HCT116 (cell line): Measurements from ENCODE around the gene AGTRAP. TPM values are rescaled to one million over a fixed set of nuclear protein-coding genes. Genes with fewer than 3 reads are reported as not detected.

Experiments
- ATAC-seq: fragments of 200-7000 bp; cut with Tn5 transposase; 2 replicates; pipeline ENCODE4 v1.9.1; 2020; ENCODE audit warnings: mild to moderate bottlenecking, moderate library complexity
- BruUV-seq: library from RNA; stranded (reverse); fragments of 400-500 nt; replicated peaks from 2 replicates; lab custom pipeline; 2021; lab: Mats Ljungman, UMichigan
- CTCF ChIA-PET: fragments of 300-600 bp; sonication (Branson Sonifier 250); formaldehyde crosslinking; loops from one replicate; lab custom pipeline; 2021; ENCODE audit warnings: antibody characterized with exemption; lab: Charles Lee
- POLR2A ChIA-PET: fragments of 300-600, 350-600 bp; sonication (Branson Sonifier 250); formaldehyde crosslinking; loops from one replicate; lab custom pipeline; 2021; ENCODE audit warnings: antibody characterized with exemption; lab: Charles Lee
- RAD21 ChIA-PET, 2 experiments: fragments of 300-600 bp; sonication (Branson Sonifier 250); formaldehyde crosslinking; loops; one replicate each; lab custom pipeline; 2023; ENCODE audit warnings: low total read pairs in 2 of 2; ENCODE audit not compliant: uncharacterized antibody in 2 of 2, unreplicated experiment in 2 of 2, low non-redundant PET in 1 of 2; lab: Charles Lee
- DNase-seq: peaks from one replicate; pipeline ENCODE4 v3.0.0-alpha.2; 2010; ENCODE audit warnings: low read depth, low spot score
- H2AFZ ChIP-seq: fragments of 200-600 bp; shearing (Covaris generic), sonication (generic); 2 replicates; pipeline ENCODE4 v1.6.1; 2017; ENCODE audit warnings: low read depth, mixed run types, mixed read lengths, antibody characterized with exemption, low read length; ENCODE audit not compliant: poor library complexity, severe bottlenecking
- H3K27ac ChIP-seq: 2 replicates; pipeline ENCODE4 v1.5.1; 2012; ENCODE audit warnings: low read depth, low read length
- H3K27me3 ChIP-seq: fragments of 200-600 bp; sonication (generic); 2 replicates; pipeline ENCODE4 v1.6.1; 2016; ENCODE audit warnings: mixed run types, low read length, mixed read lengths; ENCODE audit not compliant: insufficient read depth
- H3K36me3 ChIP-seq, 2 experiments: fragments of 200-500 bp in 1 of 2; fragments of 200-600 bp in 1 of 2; sonication (Bioruptor generic) in 1 of 2; sonication (generic) in 1 of 2; 2 replicates each; pipeline versions ENCODE4 v1.5.1 to v1.6.1; 2014 to 2016; ENCODE audit warnings: low read length in 2 of 2, inconsistent platforms in 1 of 2, mixed read lengths in 1 of 2, mixed run types in 1 of 2; ENCODE audit not compliant: insufficient read depth in 2 of 2, control insufficient read depth in 1 of 2
- H3K4me1 ChIP-seq, 2 experiments: fragments of 200-600 bp in 1 of 2; sonication (generic) in 1 of 2; 2 replicates each; pipeline versions ENCODE4 v1.5.1 to v1.6.1; 2012 to 2017; ENCODE audit warnings: low read length in 2 of 2, inconsistent platforms in 1 of 2, mild to moderate bottlenecking in 1 of 2, mixed read lengths in 1 of 2, mixed run types in 1 of 2, moderate library complexity in 1 of 2; ENCODE audit not compliant: insufficient read depth in 2 of 2, control insufficient read depth in 1 of 2
- H3K4me2 ChIP-seq: fragments of 200-600 bp; sonication (generic); 2 replicates; pipeline ENCODE4 v1.6.1; 2017; ENCODE audit warnings: mixed run types, low read length, mixed read lengths
- H3K4me3 ChIP-seq, 2 experiments: fragments of 200-600 bp in 1 of 2; sonication (generic) in 1 of 2; replicated peaks in 1 of 2; 2 replicates each; pipeline ENCODE4 v1.5.1; 2011 to 2016; ENCODE audit warnings: low read length in 2 of 2, control low read depth in 1 of 2, low read depth in 1 of 2, mild to moderate bottlenecking in 1 of 2, mixed read lengths in 1 of 2, mixed run types in 1 of 2
- H3K79me2 ChIP-seq: fragments of 200-600 bp; sonication (generic); 2 replicates; pipeline ENCODE4 v1.6.1; 2017; ENCODE audit warnings: mild to moderate bottlenecking, mixed run types, low read length, moderate library complexity, mixed read lengths; ENCODE audit not compliant: insufficient read depth
- H3K9ac ChIP-seq: fragments of 200-600 bp; sonication (generic); 2 replicates; pipeline ENCODE4 v1.6.1; 2016; ENCODE audit warnings: low read length, mixed read lengths
- H3K9me2 ChIP-seq: fragments of 200-600 bp; sonication (generic), shearing (Covaris generic); 2 replicates; pipeline ENCODE4 v1.6.1; 2017; ENCODE audit warnings: mixed run types, mild to moderate bottlenecking, moderate library complexity; ENCODE audit not compliant: insufficient read depth
- H3K9me3 ChIP-seq, 2 experiments: fragments of 200-500 bp in 1 of 2; fragments of 200-600 bp in 1 of 2; sonication (Bioruptor generic) in 1 of 2; sonication (generic) in 1 of 2; 2 replicates each; pipeline ENCODE4 v1.6.1; 2014 to 2017; ENCODE audit warnings: low read length in 2 of 2, mixed read lengths in 2 of 2, inconsistent platforms in 1 of 2, low read depth in 1 of 2, mild to moderate bottlenecking in 1 of 2, mixed run types in 1 of 2, moderate library complexity in 1 of 2; ENCODE audit not compliant: control insufficient read depth in 1 of 2, insufficient read depth in 1 of 2
- H4K20me1 ChIP-seq: fragments of 200-600 bp; sonication (generic), shearing (Covaris generic); 2 replicates; pipeline ENCODE4 v1.6.1; 2017; ENCODE audit warnings: mixed run types, mild to moderate bottlenecking, moderate library complexity; ENCODE audit not compliant: insufficient read depth
- ATF3 ChIP-seq: IDR thresholded peaks from 2 replicates; pipeline ENCODE4 v1.6.1; 2012
- CBX3 ChIP-seq: IDR thresholded peaks from 2 replicates; pipeline ENCODE4 v1.6.1; 2012; ENCODE audit warnings: low read depth
- CTCF ChIP-seq, 3 experiments: fragments of 200-600 bp in 1 of 3; sonication (generic) in 1 of 3; IDR thresholded peaks in 2 of 3; conservative IDR thresholded peaks in 1 of 3; 2 replicates each; pipeline ENCODE4 v1.5.1; 2012 to 2017; ENCODE audit warnings: low read depth in 2 of 3, low read length in 2 of 3, antibody characterized with exemption in 1 of 3, borderline replicate concordance in 1 of 3, control low read depth in 1 of 3, mild to moderate bottlenecking in 1 of 3, mixed read lengths in 1 of 3, mixed run types in 1 of 3, moderate library complexity in 1 of 3; ENCODE audit not compliant: insufficient read depth in 1 of 3
- EGR1 ChIP-seq: IDR thresholded peaks from 2 replicates; pipeline ENCODE4 v1.6.1; 2012; ENCODE audit warnings: low read depth
- ELF1 ChIP-seq: IDR thresholded peaks from 2 replicates; pipeline ENCODE4 v1.6.1; 2012; ENCODE audit warnings: low read depth, borderline replicate concordance
- EZH2 ChIP-seq: fragments of 200-600 bp; sonication (generic); IDR thresholded peaks from 2 replicates; pipeline ENCODE4 v1.6.1; 2017; ENCODE audit warnings: antibody characterized with exemption, mixed run types
- EZH2phosphoT487 ChIP-seq: fragments of 200-600 bp; IDR thresholded peaks from 2 replicates; pipeline ENCODE4 v1.6.1; 2018; ENCODE audit warnings: antibody characterized with exemption, borderline replicate concordance
- MAX ChIP-seq: IDR thresholded peaks from 2 replicates; pipeline ENCODE4 v1.6.1; 2012
- POLR2A ChIP-seq: IDR thresholded peaks from 2 replicates; pipeline ENCODE4 v1.7.0; 2011; ENCODE audit warnings: borderline replicate concordance; ENCODE audit not compliant: insufficient read depth, insufficient read length; ENCODE audit errors: extremely low read depth
- POLR2AphosphoS5 ChIP-seq: IDR thresholded peaks from 2 replicates; pipeline ENCODE4 v1.6.1; 2011; ENCODE audit warnings: mild to moderate bottlenecking, low read depth, low read length, moderate library complexity
- REST ChIP-seq: IDR thresholded peaks from 2 replicates; pipeline ENCODE4 v1.6.1; 2012; ENCODE audit warnings: low read depth
- SIN3A ChIP-seq: IDR thresholded peaks from 2 replicates; pipeline ENCODE4 v1.6.1; 2012; ENCODE audit warnings: low read depth
- SP1 ChIP-seq: IDR thresholded peaks from 2 replicates; pipeline ENCODE4 v1.6.1; 2012; ENCODE audit warnings: low read depth
- SRF ChIP-seq: IDR thresholded peaks from 2 replicates; pipeline ENCODE4 v1.6.1; 2012; ENCODE audit warnings: low read depth
- TCF7L2 ChIP-seq: IDR thresholded peaks from 2 replicates; pipeline ENCODE4 v1.7.0; 2011; ENCODE audit warnings: borderline replicate concordance, inconsistent platforms; ENCODE audit not compliant: insufficient read depth, insufficient read length; ENCODE audit errors: extremely low read depth
- ZBTB33 ChIP-seq: IDR thresholded peaks from 2 replicates; pipeline ENCODE4 v1.6.1; 2011; ENCODE audit warnings: mild to moderate bottlenecking, low read length, moderate library complexity; ENCODE audit not compliant: insufficient replicate concordance; ENCODE audit errors: extremely low read depth
- ZFX ChIP-seq: fragments of 450-650 bp; IDR thresholded peaks from 2 replicates; pipeline ENCODE4 v1.6.1; 2017
- ZNF274 ChIP-seq: fragments of 200-500 bp; sonication (Bioruptor generic); IDR thresholded peaks from 2 replicates; pipeline ENCODE4 v1.6.1; 2014; ENCODE audit warnings: mild to moderate bottlenecking, low read depth, low read length, inconsistent platforms
- intact Hi-C: fragments of 100-400 bp; cut with micrococcal nuclease; formaldehyde crosslinking; loops from 2 replicates; pipeline ENCODE4 v1.10.0; 2022
- total RNA-seq: library from RNA; stranded (reverse); gene quantifications from one replicate; pipeline ENCODE4 v1.2.1, GENCODE V29; 2021; ENCODE audit not compliant: unreplicated experiment

Gene AGTRAP
- total RNA-seq, 1 experiment from 2014 or later, result 49.0 TPM

- ChIA-PET CTCF (no interaction called here), POLR2A (interaction anchor here (1.1 to 1.2 kb wide), 2 partner anchors 16 to 118 kb away, joined by 5 to 6 read pairs; partner anchors contain the start of genes CLCN6 and MTHFR), RAD21 (no interaction called here)
- Histone ChIP-seq H3K79me2 (no peaks in the 10 kb centered on the region), H2AFZ (no peak overlapping the region), H3K27ac (peak overlapping the region; percentile 37), H3K4me1 (peaks cover 34 to 73% of the 10 kb centered on the region in 2 experiments), H3K4me2 (peak overlapping the region; percentile 71), H3K9ac (peak overlapping the region; percentile 50; the same call in 1 of the 2 replicates), H3K36me3 (no peaks in the 10 kb centered on the region), H3K4me3 (0 out of 4 replicates have a peak overlapping the region, but pooled peaks of 1 of the 2 experiments have one; percentile 3), H3K27me3 (no peaks in the 10 kb centered on the region), H3K9me2 (no peaks in the 10 kb centered on the region), H4K20me1 (no peaks in the 10 kb centered on the region), H3K9me3 (no peaks in the 10 kb centered on the region)
- ATAC-seq, result peak; percentile 4; the same call in 1 of the 2 replicates
- no peak for DNase-seq
- TSS peak; percentile 77 for BruUV-seq
- intact Hi-C loops, result no loop called here
- TF ChIP-seq EGR1, result no peak
- no peak for TF ChIP-seq ATF3
- TF ChIP-seq ZFX, result no peak
- TF ChIP-seq ZBTB33, result no peak
- TF ChIP-seq REST, result no peak
- TF ChIP-seq EZH2, result no peak
- TF ChIP-seq MAX, result no peak
- TF ChIP-seq POLR2A, result no peak
- TF ChIP-seq CBX3, result no peak
- no peak for TF ChIP-seq SIN3A
- TF ChIP-seq CTCF (IDR thresholded peaks at IDR 0.05 in 2 of 3, conservative IDR thresholded peaks at IDR 0.05 in 1 of 3; ENCODE audit: borderline replicate concordance in 1 of 3, insufficient read depth in 1 of 3, low read depth in 2 of 3, low read length in 2 of 3), result no peak
- TF ChIP-seq SP1, result no peak
- no peak for TF ChIP-seq SRF
- no peak for TF ChIP-seq EZH2phosphoT487
- TF ChIP-seq TCF7L2, result no peak
- no peak for TF ChIP-seq ZNF274
- no peak for TF ChIP-seq POLR2AphosphoS5
- no peak for TF ChIP-seq ELF1
Observed at GRCh38 chr1:11790101-11790879, 54.4 kb downstream of the AGTRAP start.
